ENCODE results near the gene RSU1. TPM values are rescaled to one million over a fixed set of nuclear protein-coding genes. Genes with fewer than 3 reads are reported as not detected.

RSU1 gene
- total RNA-seq, 2 experiments from 2014 or later, result 38.4 to 62.8 TPM

DNA sequence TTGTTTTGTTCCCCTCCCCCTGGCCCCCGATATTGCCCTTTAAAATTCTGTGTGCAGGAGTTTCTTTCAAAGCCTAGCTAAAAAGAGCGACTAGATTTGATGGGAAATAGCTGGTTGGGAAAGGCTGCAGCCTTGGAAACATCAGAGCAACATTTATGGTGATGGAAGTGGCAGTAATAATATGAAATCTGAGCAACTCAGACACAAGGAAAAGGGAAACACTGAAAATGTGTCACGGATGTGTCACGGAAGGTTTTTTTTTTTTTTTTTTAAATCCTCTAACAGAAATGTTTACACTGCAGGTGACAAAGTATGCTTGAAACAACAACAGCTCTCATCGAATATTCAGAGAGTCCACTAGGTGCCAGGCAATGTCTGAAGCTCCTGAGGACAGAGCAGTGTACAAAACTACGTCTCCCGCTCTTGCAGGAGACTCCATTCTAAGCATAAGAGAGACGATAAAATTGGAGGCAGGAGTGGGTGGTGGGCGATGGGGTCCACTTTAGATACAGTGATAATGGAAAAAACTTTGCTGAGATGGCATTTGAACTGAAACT lies 143.0 kb downstream of the RSU1 start:
- Mint-ChIP-seq H3K9me3 (ENCODE audit: low read depth) (no peaks in the 10 kb centered on the region), H3K4me1 (no peaks in the 10 kb centered on the region), H3K4me3 (no peak overlapping the region), H3K27me3 (no peaks in the 10 kb centered on the region), H3K36me3 (ENCODE audit: low read depth) (peaks cover 35% of the 10 kb centered on the region), H3K27ac (no peak overlapping the region)
- CTCF ChIA-PET, result interaction anchor here (0.7 kb wide), 1 partner anchor 24 kb away, joined by 4 read pairs; no protein-coding TSS in a partner anchor
- DNase-seq, result no peak
- POLR2A ChIA-PET, result no interaction called here
- intact Hi-C loops (cut with DNase I, micrococcal nuclease), result loop anchor here in 1 of 2 experiments (5.0 kb wide), 1 partner anchor 62 kb away; no protein-coding TSS in a partner anchor
- ATAC-seq, result no peak

GRCh38 chr10:16673443-16673842 lies 143.8 kb downstream of the RSU1 start:
- no peak overlapping the region for H3K4me3 Mint-ChIP-seq
- DNase-seq, result no peak
- H3K36me3 Mint-ChIP-seq (ENCODE audit: low read depth), result peaks cover 37% of the 10 kb centered on the region
- no peaks in the 10 kb centered on the region for H3K27me3 Mint-ChIP-seq
- intact Hi-C loops (cut with DNase I, micrococcal nuclease), result loop anchor here in 1 of 2 experiments (5.0 kb wide), 1 partner anchor 61 kb away; no protein-coding TSS in a partner anchor
- POLR2A ChIA-PET, result no interaction called here
- no peaks in the 10 kb centered on the region for H3K9me3 Mint-ChIP-seq (ENCODE audit: low read depth)
- no peak overlapping the region for H3K27ac Mint-ChIP-seq
- ATAC-seq, result no peak
- CTCF ChIA-PET, result interaction anchor here (1.1 kb wide), 1 partner anchor 17 kb away, joined by 3 read pairs; no protein-coding TSS in a partner anchor
- H3K4me1 Mint-ChIP-seq, result peaks cover 4% of the 10 kb centered on the region

DNA sequence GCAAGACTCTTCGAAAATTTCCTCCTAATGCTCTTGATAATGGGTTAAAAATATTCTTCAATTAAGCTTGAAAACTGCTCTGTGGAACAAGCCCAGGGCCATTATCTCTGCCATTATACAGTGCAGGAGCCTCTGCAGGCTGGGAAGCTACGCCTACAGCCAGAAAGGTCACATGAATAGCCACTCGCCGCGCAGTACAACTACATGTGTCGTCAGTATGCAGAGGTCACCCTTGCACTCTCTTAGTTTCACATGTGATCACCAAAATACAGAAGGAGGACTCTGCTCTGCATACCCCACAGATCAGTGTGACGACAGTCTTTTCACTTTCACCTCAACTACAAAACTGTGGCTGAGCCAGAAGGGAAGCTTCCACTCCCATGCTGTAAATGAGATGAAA lies 153.8 kb downstream of the RSU1 start:
- Mint-ChIP-seq H3K27ac (no peak overlapping the region), H3K4me1 (peaks cover 19% of the 10 kb centered on the region), H3K27me3 (no peaks in the 10 kb centered on the region), H3K4me3 (no peak overlapping the region), H3K36me3 (ENCODE audit: low read depth) (peaks cover 2% of the 10 kb centered on the region), H3K9me3 (ENCODE audit: low read depth) (no peaks in the 10 kb centered on the region)
- CTCF ChIA-PET, result interaction anchor here (0.6 kb wide), 1 partner anchor 137 kb away, joined by 4 read pairs; no protein-coding TSS in a partner anchor
- POLR2A ChIA-PET, result no interaction called here
- DNase-seq (no peak), ATAC-seq (no peak)
- intact Hi-C loops (cut with DNase I, micrococcal nuclease), result no loop called here

DNA sequence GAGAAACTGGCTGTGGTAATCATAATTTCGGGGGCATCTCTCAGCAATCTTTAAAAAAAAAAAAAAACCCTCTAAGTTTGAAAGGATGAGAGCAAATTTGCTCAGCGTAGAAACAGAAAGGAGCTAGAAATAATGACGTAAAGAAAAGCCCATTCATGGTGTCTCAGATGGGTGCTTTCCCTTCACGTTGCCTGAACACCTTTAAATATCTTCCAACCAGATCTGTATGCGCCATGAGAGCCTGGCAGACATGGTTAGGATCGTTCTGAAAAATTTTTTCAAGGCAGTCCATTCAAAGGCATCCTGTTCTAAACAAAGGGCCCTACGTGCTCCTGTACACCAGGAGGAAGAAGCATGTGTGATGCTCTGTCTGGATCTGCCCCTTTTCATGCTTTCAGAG lies 154.3 kb downstream of the RSU1 start:
- CTCF ChIA-PET, result interaction anchor here (0.6 to 1.1 kb wide), 3 partner anchors 85 to 168 kb away, joined by 3 to 4 read pairs (median 4); no protein-coding TSS in a partner anchor
- H3K27ac Mint-ChIP-seq, result no peak overlapping the region
- H3K4me3 Mint-ChIP-seq, result no peak overlapping the region
- no peak for DNase-seq
- POLR2A ChIA-PET, result no interaction called here
- H3K36me3 Mint-ChIP-seq (ENCODE audit: low read depth), result no peaks in the 10 kb centered on the region
- ATAC-seq, result no peak
- intact Hi-C loops (cut with DNase I, micrococcal nuclease), result no loop called here
- H3K27me3 Mint-ChIP-seq, result no peaks in the 10 kb centered on the region
- H3K9me3 Mint-ChIP-seq (ENCODE audit: low read depth), result no peaks in the 10 kb centered on the region
- peaks cover 18% of the 10 kb centered on the region for H3K4me1 Mint-ChIP-seq

DNA sequence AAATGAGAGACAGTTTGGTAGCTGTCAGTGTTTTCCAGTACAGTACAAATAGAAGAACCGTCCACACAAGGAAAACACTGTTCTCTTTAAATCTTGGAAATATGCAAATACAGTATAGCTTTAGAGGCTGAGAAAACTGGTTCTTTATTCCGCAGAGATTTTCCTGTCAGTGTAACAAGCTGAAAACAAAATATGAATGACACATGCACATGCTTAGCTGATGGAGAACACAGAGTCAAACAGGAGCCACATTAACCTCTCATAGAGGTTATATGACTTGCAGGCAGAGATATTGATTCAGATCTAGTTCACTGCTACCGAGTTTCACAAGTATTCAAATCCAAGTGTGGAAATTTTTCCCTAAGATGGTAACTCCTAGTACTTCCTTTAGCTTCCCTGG lies 160.3 kb downstream of the RSU1 start:
- CTCF ChIA-PET, result interaction anchor here (1.1 kb wide), 1 partner anchor 16 kb away, joined by 3 read pairs; no protein-coding TSS in a partner anchor

DNA sequence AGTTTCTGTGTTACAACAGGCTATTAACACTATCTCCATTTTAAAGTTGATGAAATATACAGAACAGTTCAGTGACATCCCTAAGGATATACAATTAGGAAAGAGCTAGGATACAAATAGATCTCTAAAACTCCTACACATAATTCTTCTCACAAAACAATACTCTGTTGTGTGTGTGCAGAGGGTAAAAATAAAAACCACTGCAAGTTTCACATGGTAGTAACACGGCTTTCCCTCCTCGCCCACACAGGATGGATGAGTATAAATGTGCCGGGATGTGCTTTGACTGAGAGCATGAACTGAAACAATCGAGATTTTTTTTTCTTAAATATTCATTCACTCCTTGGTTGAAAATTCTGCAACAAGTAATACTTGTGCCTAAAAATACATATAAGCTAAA lies 164.0 kb downstream of the RSU1 start:
- POLR2A ChIA-PET, result no interaction called here
- no peak overlapping the region for H3K4me3 Mint-ChIP-seq
- peaks cover 18% of the 10 kb centered on the region for H3K4me1 Mint-ChIP-seq
- intact Hi-C loops (cut with DNase I, micrococcal nuclease), result no loop called here
- DNase-seq (peak; percentile 35), ATAC-seq (no peak)
- CTCF ChIA-PET, result no interaction called here
- no peaks in the 10 kb centered on the region for H3K27me3 Mint-ChIP-seq
- H3K27ac Mint-ChIP-seq, result no peak overlapping the region
- H3K36me3 Mint-ChIP-seq (ENCODE audit: low read depth), result no peaks in the 10 kb centered on the region
- no peaks in the 10 kb centered on the region for H3K9me3 Mint-ChIP-seq (ENCODE audit: low read depth)

More for the DNA sequence above, 160.3 kb downstream of the RSU1 start:
- intact Hi-C loops (cut with DNase I, micrococcal nuclease), result no loop called here
- no peak for DNase-seq
- H3K9me3 Mint-ChIP-seq (ENCODE audit: low read depth), result no peaks in the 10 kb centered on the region
- no peak overlapping the region for H3K27ac Mint-ChIP-seq
- POLR2A ChIA-PET, result no interaction called here
- H3K4me3 Mint-ChIP-seq, result no peak overlapping the region
- H3K27me3 Mint-ChIP-seq, result no peaks in the 10 kb centered on the region
- peaks cover 27% of the 10 kb centered on the region for H3K4me1 Mint-ChIP-seq
- H3K36me3 Mint-ChIP-seq (ENCODE audit: low read depth), result no peaks in the 10 kb centered on the region
- ATAC-seq, result no peak

GRCh38 chr10:16652154-16652553 lies 165.1 kb downstream of the RSU1 start:
- H3K27ac Mint-ChIP-seq, result peak overlapping the region; percentile 44

GRCh38 chr10:16649757-16650156 lies 167.5 kb downstream of the RSU1 start:
- Mint-ChIP-seq H3K9me3 (ENCODE audit: low read depth) (no peaks in the 10 kb centered on the region), H3K36me3 (ENCODE audit: low read depth) (no peaks in the 10 kb centered on the region), H3K27me3 (no peaks in the 10 kb centered on the region), H3K4me3 (no peak overlapping the region), H3K27ac (no peak overlapping the region), H3K4me1 (peaks cover 32% of the 10 kb centered on the region)
- ChIA-PET CTCF (no interaction called here), POLR2A (no interaction called here)
- DNase-seq, result no peak
- no peak for ATAC-seq
- intact Hi-C loops (cut with DNase I, micrococcal nuclease), result no loop called here

More at GRCh38 chr10:16652154-16652553, 165.1 kb downstream of the RSU1 start:
- POLR2A ChIA-PET, result no interaction called here
- DNase-seq (no peak), ATAC-seq (no peak)
- Mint-ChIP-seq H3K27me3 (no peaks in the 10 kb centered on the region), H3K4me3 (no peak overlapping the region), H3K9me3 (ENCODE audit: low read depth) (no peaks in the 10 kb centered on the region), H3K4me1 (peaks cover 21% of the 10 kb centered on the region), H3K36me3 (ENCODE audit: low read depth) (no peaks in the 10 kb centered on the region)
- intact Hi-C loops (cut with DNase I, micrococcal nuclease), result no loop called here
- CTCF ChIA-PET, result no interaction called here

DNA sequence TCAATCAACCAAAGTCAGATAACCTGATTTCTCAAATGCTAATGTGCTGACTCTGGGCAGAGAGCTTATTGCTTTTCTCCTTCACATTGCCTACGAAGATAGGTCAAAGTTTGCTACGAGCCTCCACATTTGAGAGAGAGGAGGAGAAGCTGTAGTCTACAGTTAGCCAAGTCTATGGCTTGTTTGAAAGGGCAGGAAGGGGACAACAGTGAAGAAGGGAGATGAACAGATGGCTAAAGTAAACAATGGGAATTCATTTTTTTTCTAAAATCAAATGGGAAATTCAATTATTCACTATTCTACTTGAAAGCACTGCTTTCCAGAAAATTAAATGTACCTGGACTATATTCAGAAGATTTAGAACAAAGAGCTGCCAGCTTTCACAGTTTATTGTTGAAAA lies 168.9 kb downstream of the RSU1 start:
- POLR2A ChIA-PET, result no interaction called here
- H3K27ac Mint-ChIP-seq, result no peak overlapping the region
- DNase-seq (no peak), ATAC-seq (no peak)
- peaks cover 28% of the 10 kb centered on the region for H3K4me1 Mint-ChIP-seq
- intact Hi-C loops (cut with DNase I, micrococcal nuclease), result no loop called here
- no peak overlapping the region for H3K4me3 Mint-ChIP-seq
- H3K27me3 Mint-ChIP-seq, result no peaks in the 10 kb centered on the region
- H3K36me3 Mint-ChIP-seq (ENCODE audit: low read depth), result no peaks in the 10 kb centered on the region
- H3K9me3 Mint-ChIP-seq (ENCODE audit: low read depth), result no peaks in the 10 kb centered on the region
- CTCF ChIA-PET, result no interaction called here

GRCh38 chr10:16646181-16647059 lies 170.8 kb downstream of the RSU1 start:
- Mint-ChIP-seq H3K27me3 (no peaks in the 10 kb centered on the region), H3K4me3 (no peak overlapping the region), H3K27ac (peak overlapping the region; percentile 37), H3K36me3 (ENCODE audit: low read depth) (no peaks in the 10 kb centered on the region), H3K9me3 (ENCODE audit: low read depth) (no peaks in the 10 kb centered on the region), H3K4me1 (peaks cover 14% of the 10 kb centered on the region)
- ATAC-seq (peak; percentile 75), DNase-seq (peak; percentile 38)
- intact Hi-C loops (cut with DNase I, micrococcal nuclease), result no loop called here
- ChIA-PET CTCF (interaction anchor here (0.7 kb wide), 1 partner anchor 27 kb away, joined by 3 read pairs; no protein-coding TSS in a partner anchor), POLR2A (no interaction called here)

- Mint-ChIP-seq H3K4me3 (no peak overlapping the region), H3K27me3 (no peaks in the 10 kb centered on the region), H3K27ac (no peak overlapping the region), H3K9me3 (ENCODE audit: low read depth) (no peaks in the 10 kb centered on the region), H3K36me3 (ENCODE audit: low read depth) (no peaks in the 10 kb centered on the region), H3K4me1 (peaks cover 14% of the 10 kb centered on the region)
- intact Hi-C loops (cut with DNase I, micrococcal nuclease), result loop anchor here in 1 of 2 experiments (5.0 kb wide), 1 partner anchor 48 kb away; no protein-coding TSS in a partner anchor
- ChIA-PET POLR2A (interaction anchor here (0.6 kb wide), 1 partner anchor 181 kb away, joined by 4 read pairs; no protein-coding TSS in a partner anchor), CTCF (no interaction called here)
- peak; percentile 22 for ATAC-seq
- no peak for DNase-seq
These were observed 173.1 kb downstream of the RSU1 start for GRCh38 chr10:16644146-16644545.

- intact Hi-C loops (cut with DNase I, micrococcal nuclease), result loop anchor here in 1 of 2 experiments (5.0 kb wide), 1 partner anchor 49 kb away; no protein-coding TSS in a partner anchor
- ATAC-seq (no peak), DNase-seq (no peak)
- H3K4me3 Mint-ChIP-seq, result no peak overlapping the region
- no peaks in the 10 kb centered on the region for H3K27me3 Mint-ChIP-seq
- no peaks in the 10 kb centered on the region for H3K9me3 Mint-ChIP-seq (ENCODE audit: low read depth)
- H3K27ac Mint-ChIP-seq, result no peak overlapping the region
- H3K36me3 Mint-ChIP-seq (ENCODE audit: low read depth), result no peaks in the 10 kb centered on the region
- ChIA-PET CTCF (no interaction called here), POLR2A (no interaction called here)
- H3K4me1 Mint-ChIP-seq, result peaks cover 14% of the 10 kb centered on the region
These were observed 173.7 kb downstream of the RSU1 start for GRCh38 chr10:16643502-16643901.

All from activated CD4-positive, alpha-beta T cell treated with anti-CD3 and anti-CD28 coated beads for 36 hours (primary cell).